ENCODE data around the gene MESP2.

DNA sequence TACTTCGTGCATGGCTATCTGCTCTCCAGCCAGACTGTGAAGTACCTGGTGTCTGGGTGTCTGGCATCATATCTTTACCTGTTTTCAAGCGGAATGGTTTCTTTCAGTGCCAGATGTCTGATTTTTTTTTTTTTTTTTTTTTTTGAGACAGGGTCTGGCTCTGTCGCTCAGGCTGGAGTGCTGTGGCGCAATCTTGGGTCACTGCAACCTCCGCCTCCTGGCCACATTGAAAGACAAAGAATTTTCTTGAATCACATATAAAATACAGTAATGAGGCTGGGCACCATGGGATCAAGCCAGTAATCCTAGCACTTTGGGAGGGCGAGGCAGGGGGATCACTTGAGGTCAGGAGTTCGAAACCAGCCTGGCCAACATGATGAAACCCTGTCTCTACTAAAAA lies 22.3 kb upstream of the MESP2 start:
- TF ChIP-seq, protein P1, sequence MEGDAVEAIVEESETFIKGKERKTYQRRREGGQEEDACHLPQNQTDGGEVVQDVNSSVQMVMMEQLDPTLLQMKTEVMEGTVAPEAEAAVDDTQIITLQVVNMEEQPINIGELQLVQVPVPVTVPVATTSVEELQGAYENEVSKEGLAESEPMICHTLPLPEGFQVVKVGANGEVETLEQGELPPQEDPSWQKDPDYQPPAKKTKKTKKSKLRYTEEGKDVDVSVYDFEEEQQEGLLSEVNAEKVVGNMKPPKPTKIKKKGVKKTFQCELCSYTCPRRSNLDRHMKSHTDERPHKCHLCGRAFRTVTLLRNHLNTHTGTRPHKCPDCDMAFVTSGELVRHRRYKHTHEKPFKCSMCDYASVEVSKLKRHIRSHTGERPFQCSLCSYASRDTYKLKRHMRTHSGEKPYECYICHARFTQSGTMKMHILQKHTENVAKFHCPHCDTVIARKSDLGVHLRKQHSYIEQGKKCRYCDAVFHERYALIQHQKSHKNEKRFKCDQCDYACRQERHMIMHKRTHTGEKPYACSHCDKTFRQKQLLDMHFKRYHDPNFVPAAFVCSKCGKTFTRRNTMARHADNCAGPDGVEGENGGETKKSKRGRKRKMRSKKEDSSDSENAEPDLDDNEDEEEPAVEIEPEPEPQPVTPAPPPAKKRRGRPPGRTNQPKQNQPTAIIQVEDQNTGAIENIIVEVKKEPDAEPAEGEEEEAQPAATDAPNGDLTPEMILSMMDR (IDR thresholded peaks at IDR 0.05) = no peak
- no peak for TF ChIP-seq POLR2AphosphoS5 (IDR thresholded peaks at IDR 0.05; ENCODE audit: low read depth, low read length)
- TF ChIP-seq, protein P2, sequence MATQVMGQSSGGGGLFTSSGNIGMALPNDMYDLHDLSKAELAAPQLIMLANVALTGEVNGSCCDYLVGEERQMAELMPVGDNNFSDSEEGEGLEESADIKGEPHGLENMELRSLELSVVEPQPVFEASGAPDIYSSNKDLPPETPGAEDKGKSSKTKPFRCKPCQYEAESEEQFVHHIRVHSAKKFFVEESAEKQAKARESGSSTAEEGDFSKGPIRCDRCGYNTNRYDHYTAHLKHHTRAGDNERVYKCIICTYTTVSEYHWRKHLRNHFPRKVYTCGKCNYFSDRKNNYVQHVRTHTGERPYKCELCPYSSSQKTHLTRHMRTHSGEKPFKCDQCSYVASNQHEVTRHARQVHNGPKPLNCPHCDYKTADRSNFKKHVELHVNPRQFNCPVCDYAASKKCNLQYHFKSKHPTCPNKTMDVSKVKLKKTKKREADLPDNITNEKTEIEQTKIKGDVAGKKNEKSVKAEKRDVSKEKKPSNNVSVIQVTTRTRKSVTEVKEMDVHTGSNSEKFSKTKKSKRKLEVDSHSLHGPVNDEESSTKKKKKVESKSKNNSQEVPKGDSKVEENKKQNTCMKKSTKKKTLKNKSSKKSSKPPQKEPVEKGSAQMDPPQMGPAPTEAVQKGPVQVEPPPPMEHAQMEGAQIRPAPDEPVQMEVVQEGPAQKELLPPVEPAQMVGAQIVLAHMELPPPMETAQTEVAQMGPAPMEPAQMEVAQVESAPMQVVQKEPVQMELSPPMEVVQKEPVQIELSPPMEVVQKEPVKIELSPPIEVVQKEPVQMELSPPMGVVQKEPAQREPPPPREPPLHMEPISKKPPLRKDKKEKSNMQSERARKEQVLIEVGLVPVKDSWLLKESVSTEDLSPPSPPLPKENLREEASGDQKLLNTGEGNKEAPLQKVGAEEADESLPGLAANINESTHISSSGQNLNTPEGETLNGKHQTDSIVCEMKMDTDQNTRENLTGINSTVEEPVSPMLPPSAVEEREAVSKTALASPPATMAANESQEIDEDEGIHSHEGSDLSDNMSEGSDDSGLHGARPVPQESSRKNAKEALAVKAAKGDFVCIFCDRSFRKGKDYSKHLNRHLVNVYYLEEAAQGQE (IDR thresholded peaks at IDR 0.05; ENCODE audit: insufficient read depth in 1 of 2, low read depth in 2 of 2, low read length in 1 of 2) = no peak
- no peak for TF ChIP-seq TCF7L2 (IDR thresholded peaks at IDR 0.05; ENCODE audit: low read depth, low read length)
